Hepatic stellate cell (primary cell): ENCODE results near the gene IRF9.

Experiments used
- DNase-seq: peaks from one replicate; pipeline ENCODE4 v3.0.0; 2011; ENCODE audit warnings: low spot score

IRF9 gene

GRCh38 chr14:24132061-24132685 lies 28.9 kb upstream of the IRF9 start:
- no peak for DNase-seq

DNA sequence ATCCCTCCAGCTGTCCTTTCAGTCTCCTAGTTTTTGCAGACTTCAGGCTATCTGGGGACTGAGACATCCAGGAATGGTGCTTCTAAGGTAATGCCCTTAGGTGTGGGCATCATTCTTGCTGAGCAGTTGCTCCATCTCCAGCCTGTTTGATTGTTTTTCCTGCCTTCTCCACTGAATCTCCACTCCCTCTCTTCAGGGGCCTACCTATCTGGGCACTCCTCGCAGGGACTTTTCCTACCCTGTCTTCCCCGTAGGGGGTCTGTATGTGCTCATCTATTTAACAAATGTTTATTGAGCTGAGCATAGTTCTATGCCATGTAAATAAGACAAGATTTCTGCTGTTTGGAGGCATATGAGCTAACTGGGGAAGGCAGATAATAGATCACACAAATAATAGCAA lies 28.1 kb upstream of the IRF9 start:
- no peak for DNase-seq

GRCh38 chr14:24133735-24134134 lies 27.3 kb upstream of the IRF9 start:
- no peak for DNase-seq

- DNase-seq: peak; percentile 22
These were observed 25.6 kb upstream of the IRF9 start for GRCh38 chr14:24135584-24135833.

GRCh38 chr14:24135834-24136683 lies 25.0 kb upstream of the IRF9 start, which contains the start of gene PSME1:
TSS of gene PSME1 (plus strand) at chr14:24136194. CDS start at chr14:24136263, 69 bp downstream.
- peak; percentile 96 for DNase-seq

- DNase-seq: no peak
These were observed 24.2 kb upstream of the IRF9 start for GRCh38 chr14:24136684-24137528.

- no peak for DNase-seq
These were observed 23.3 kb upstream of the IRF9 start for GRCh38 chr14:24137529-24138395.

GRCh38 chr14:24138396-24139271 lies 22.4 kb upstream of the IRF9 start:
- DNase-seq: no peak

DNA sequence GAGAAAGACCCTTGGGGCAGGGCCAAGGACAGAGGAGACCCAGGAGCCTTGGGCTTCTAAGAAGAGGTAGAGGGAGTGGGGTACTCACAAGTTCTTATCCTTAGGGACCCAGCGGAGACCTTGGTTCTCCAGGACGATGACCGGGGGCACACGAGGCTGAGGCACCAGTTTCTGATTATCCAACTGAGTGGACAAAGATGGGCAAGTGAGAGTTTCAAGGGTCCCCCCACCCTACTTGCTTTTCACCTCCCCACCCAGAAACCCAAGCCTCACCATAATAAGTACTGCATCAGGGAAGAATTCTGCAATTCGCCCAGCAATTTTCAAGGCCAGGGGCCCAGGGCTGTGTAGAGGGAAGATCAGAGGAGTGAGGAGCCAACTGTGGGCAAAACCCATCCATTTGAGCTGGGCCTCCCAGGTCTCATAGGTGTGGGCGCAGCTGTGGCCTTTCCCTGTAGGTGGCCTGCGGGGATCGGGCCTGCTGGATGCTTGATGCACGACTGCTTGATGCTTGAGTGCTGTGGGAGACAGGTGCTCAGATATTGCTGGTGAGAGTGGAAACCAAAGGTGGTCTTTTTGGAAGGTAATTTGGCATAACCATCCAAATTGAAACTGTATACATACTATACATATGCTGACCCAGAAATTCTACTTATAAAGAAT lies 21.7 kb upstream of the IRF9 start:
- no peak for DNase-seq

- peak; percentile 99 for DNase-seq
These were observed 19.8 kb upstream of the IRF9 start, which contains the start of gene EMC9 for GRCh38 chr14:24141097-24141880. TSS of gene EMC9 (minus strand) at chr14:24141591. CDS start at chr14:24141304, 287 bp downstream.

GRCh38 chr14:24143511-24143910 lies 17.6 kb upstream of the IRF9 start:
- DNase-seq: peak; percentile 64

DNA sequence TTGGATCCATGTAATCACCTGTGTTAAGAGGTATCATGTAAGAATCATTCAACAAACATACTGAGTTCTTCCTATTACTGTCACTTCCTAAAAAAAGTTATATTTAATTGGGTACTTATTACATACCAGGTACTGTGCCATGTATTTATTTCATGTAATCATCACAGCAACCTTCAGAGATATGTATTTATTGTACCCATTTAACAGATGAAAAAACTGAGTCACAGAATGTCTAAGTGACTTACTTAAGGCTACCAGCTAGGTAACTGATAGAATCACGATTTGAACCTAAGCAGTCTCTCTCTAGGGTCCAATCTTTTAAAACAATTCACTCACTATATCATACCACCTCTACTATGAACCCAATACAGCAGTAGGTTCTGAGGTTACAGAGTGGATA lies 16.6 kb upstream of the IRF9 start:
- no peak for DNase-seq

GRCh38 chr14:24145219-24145618 lies 15.8 kb upstream of the IRF9 start:
- no peak for DNase-seq

GRCh38 chr14:24145690-24146452 lies 15.2 kb upstream of the IRF9 start:
- peak; percentile 61 for DNase-seq

DNA sequence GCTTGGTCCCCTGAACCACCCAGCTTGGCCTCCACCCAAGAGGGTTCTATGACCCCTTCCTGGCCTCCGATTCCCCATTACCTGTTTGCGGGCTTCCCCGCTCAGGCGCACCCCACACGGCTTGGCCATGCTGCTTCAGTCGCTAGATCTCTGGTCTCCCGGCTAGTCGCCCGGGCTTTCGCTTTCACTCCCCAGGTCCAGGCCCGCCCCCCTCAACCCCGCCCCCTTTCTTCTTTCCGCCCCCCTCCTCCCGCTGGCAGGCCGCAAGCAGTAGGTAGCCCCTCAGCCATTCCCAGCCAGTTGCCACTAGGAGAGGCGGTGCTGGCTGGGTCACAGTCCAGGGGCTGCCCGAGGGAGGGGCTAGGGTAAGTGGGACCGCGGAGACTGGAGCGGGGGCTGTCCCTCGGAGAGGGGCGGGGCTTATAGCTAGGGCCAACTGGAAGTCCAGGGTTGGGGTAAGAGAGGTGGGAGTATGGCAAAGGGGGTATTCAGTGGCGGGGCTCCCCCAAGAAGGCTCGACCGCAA lies 14.6 kb upstream of the IRF9 start, which contains the start of gene PSME2:
Gene PSME2 (minus strand): TSS at position 158 of the 525 bp plus-strand sequence. CDS start 29 bp downstream, at position 129.
- peak; percentile 98 for DNase-seq

DNA sequence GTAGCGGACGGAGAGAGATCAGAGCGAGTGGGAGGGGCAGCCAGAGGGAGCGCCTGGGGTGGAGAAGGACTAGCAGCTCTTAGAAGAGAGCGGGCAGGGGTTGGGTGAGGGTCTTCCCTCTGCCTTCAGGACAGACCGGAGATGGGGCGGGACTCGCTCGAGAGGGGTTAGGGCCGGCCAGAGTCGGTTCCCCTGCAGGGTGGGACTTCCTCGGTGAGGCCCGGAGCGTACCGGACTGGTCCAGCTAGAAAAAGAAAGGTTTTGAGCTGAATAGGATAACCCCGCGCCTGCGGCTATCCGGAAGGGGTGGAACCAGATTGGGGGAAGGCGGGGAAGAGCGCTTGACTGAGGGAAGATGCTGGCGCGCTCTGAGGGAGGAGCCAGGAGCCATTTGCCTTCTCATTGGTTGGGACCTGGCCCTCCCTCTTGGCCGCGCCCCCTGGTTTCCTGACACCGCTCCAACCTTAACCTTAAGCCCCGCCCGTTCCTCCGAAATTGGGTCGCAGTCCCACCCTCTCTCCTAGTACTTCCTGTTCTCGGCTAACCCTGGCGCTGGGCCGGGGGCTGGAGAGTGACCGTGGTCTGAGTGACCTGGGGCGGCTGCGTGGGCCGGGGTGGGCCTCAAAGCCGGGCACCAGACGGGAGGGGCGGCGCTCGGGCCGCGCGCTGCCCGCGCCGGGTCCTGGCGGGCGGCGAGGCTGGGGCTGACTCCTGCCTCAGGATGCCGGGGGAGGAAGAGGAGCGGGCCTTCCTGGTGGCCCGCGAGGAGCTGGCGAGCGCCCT lies 13.9 kb upstream of the IRF9 start, which contains the start of gene RNF31:
Gene RNF31 (plus strand): TSS at position 521 of the 783 bp plus-strand sequence. CDS start 201 bp downstream, at position 722.
- peak; percentile 97 for DNase-seq

DNA sequence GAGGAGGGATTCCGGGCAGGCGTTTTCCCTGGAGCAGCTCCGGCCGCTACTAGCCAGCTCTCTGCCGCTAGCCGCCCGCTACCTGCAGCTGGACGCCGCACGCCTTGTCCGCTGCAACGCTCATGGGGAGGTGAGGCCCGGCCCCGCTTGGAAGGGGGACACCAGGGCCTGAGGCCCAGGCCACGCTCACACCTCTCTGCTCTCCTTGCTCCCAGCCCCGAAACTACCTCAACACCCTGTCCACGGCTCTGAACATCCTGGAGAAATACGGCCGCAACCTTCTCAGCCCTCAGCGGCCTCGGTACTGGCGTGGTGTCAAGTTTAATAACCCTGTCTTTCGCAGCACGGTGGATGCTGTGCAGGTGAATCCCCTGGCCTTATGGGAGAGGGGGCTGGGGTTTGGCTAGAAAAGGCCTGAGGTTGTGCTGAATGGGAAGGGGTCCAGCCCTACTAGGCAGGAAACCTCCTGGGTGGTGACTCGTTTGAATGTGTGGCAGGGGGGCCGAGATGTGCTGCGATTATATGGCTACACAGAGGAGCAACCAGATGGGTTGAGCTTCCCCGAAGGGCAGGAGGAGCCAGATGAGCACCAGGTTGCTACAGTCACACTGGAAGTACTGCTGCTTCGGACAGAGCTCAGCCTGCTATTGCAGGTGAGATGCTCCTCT lies 13.2 kb upstream of the IRF9 start:
- no peak for DNase-seq
